Measurements from ENCODE around the gene CHI3L1. TPM values are rescaled to one million over a fixed set of nuclear protein-coding genes. Genes with fewer than 3 reads are reported as not detected.

CHI3L1 gene
- total RNA-seq, 2 experiments from 2014 or later: not detected

DNA sequence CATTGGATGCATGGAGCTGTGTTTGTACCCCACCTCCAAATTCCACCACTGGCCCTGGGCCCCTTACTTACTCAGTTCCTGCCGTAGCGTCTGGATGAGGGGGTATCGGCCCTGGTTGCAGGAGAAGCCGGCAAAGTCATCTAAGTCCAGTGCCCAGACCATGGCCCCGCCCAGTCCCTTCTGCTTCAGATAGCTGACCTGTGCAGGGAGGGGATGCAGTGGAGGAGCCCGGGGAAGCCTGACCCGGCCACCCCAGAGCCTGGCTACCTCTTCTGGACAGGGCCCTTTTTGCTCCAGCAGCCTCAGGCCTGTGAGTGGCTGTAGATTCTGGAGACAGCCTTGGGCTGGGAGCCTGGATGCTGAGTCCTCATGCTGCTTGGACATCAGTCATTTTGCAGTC, 31.2 kb upstream of the CHI3L1 start:
- Histone ChIP-seq H3K9me2 (ENCODE audit: insufficient read depth, low read length) (no peaks in the 10 kb centered on the region), H3K27ac (ENCODE audit: low read depth, low read length, poor library complexity, severe bottlenecking) (no peak overlapping the region), H3K4me1 (ENCODE audit: insufficient read depth, low read length, poor library complexity, severe bottlenecking) (no peaks in the 10 kb centered on the region), H4K20me1 (ENCODE audit: insufficient read depth, low read length) (no peaks in the 10 kb centered on the region), H3K4me3 (ENCODE audit: low read depth, low read length, poor library complexity, severe bottlenecking) (no peak overlapping the region), H3K36me3 (ENCODE audit: insufficient read depth, low read length) (no peaks in the 10 kb centered on the region), H3K79me2 (ENCODE audit: insufficient read depth, low read depth, low read length) (no peaks in the 10 kb centered on the region), H2AFZ (ENCODE audit: low read length) (no peak overlapping the region), H3K4me2 (ENCODE audit: low read length) (no peak overlapping the region), H3K9me3 (ENCODE audit: low read length) (no peaks in the 10 kb centered on the region)
- TF ChIP-seq EZH2phosphoT487 (IDR thresholded peaks at IDR 0.05; ENCODE audit: borderline replicate concordance, low read depth, low read length): no peak
- TF ChIP-seq, protein P1, sequence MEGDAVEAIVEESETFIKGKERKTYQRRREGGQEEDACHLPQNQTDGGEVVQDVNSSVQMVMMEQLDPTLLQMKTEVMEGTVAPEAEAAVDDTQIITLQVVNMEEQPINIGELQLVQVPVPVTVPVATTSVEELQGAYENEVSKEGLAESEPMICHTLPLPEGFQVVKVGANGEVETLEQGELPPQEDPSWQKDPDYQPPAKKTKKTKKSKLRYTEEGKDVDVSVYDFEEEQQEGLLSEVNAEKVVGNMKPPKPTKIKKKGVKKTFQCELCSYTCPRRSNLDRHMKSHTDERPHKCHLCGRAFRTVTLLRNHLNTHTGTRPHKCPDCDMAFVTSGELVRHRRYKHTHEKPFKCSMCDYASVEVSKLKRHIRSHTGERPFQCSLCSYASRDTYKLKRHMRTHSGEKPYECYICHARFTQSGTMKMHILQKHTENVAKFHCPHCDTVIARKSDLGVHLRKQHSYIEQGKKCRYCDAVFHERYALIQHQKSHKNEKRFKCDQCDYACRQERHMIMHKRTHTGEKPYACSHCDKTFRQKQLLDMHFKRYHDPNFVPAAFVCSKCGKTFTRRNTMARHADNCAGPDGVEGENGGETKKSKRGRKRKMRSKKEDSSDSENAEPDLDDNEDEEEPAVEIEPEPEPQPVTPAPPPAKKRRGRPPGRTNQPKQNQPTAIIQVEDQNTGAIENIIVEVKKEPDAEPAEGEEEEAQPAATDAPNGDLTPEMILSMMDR (conservative IDR thresholded peaks at IDR 0.05; ENCODE audit: low read length): no peak
- CTCF ChIA-PET (ENCODE audit: unreplicated experiment): interaction anchor here (1.0 to 1.3 kb wide), 2 partner anchors 178 to 183 kb away, joined by 3 to 9 read pairs; no protein-coding TSS in a partner anchor
- DNase-seq (ENCODE audit: low spot score): no peak
- POLR2A ChIA-PET: no interaction called here
- intact Hi-C loops (cut with micrococcal nuclease; ENCODE audit: unreplicated experiment): loop anchor here (2.0 kb wide), 1 partner anchor 51 kb away; no protein-coding TSS in a partner anchor
- no TSS peak for BruUV-seq (replicated peaks)

DNA sequence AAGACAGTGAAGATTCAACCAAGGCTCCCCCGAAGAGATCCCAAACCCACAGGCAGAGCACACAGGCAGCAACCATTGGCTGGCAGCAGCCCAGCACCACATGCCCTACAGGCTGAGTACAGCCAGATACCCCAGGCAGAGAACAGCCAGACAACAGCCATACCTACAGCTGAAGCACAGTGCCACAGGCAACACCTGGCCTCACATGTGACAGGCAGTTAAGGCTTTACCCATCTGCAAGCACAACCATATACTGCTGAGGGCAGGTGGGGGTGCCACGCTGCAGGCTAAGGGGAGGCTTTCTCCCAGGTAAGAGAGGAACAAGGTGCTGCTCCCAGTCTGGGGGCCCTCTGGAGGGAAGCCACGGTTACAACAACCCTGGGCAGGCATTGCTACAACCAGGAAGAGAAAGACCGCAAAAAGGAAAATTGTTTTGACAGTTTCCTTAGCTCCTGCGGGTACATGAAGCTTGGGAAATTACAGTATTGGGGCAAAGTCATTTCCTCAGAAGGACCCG, 30.7 kb upstream of the CHI3L1 start:
- ChIA-PET CTCF (ENCODE audit: unreplicated experiment) (interaction anchor here (1.2 to 1.3 kb wide), 2 partner anchors 51 to 177 kb away, joined by 3 to 9 read pairs; no protein-coding TSS in a partner anchor), POLR2A (no interaction called here)
- no peaks in the 10 kb centered on the region for H3K4me1 ChIP-seq (ENCODE audit: insufficient read depth, low read length, poor library complexity, severe bottlenecking)
- H3K4me2 ChIP-seq (ENCODE audit: low read length): no peak overlapping the region
- BruUV-seq (replicated peaks): no TSS peak
- no peaks in the 10 kb centered on the region for H4K20me1 ChIP-seq (ENCODE audit: insufficient read depth, low read length)
- TF ChIP-seq EZH2phosphoT487 (IDR thresholded peaks at IDR 0.05; ENCODE audit: borderline replicate concordance, low read depth, low read length): no peak
- TF ChIP-seq, protein P1 (conservative IDR thresholded peaks at IDR 0.05; ENCODE audit: low read length): peak; percentile 48
- H3K9me2 ChIP-seq (ENCODE audit: insufficient read depth, low read length): no peaks in the 10 kb centered on the region
- DNase-seq (ENCODE audit: low spot score): no peak
- H3K27ac ChIP-seq (ENCODE audit: low read depth, low read length, poor library complexity, severe bottlenecking): no peak overlapping the region
- no peak overlapping the region for H2AFZ ChIP-seq (ENCODE audit: low read length)
- H3K9me3 ChIP-seq (ENCODE audit: low read length): no peaks in the 10 kb centered on the region
- no peaks in the 10 kb centered on the region for H3K36me3 ChIP-seq (ENCODE audit: insufficient read depth, low read length)
- intact Hi-C loops (cut with micrococcal nuclease; ENCODE audit: unreplicated experiment): loop anchor here (2.0 kb wide), 1 partner anchor 50 kb away; no protein-coding TSS in a partner anchor
- H3K79me2 ChIP-seq (ENCODE audit: insufficient read depth, low read depth, low read length): no peaks in the 10 kb centered on the region
- no peak overlapping the region for H3K4me3 ChIP-seq (ENCODE audit: low read depth, low read length, poor library complexity, severe bottlenecking)
